Measurements from ENCODE around the gene MCC.

DNA sequence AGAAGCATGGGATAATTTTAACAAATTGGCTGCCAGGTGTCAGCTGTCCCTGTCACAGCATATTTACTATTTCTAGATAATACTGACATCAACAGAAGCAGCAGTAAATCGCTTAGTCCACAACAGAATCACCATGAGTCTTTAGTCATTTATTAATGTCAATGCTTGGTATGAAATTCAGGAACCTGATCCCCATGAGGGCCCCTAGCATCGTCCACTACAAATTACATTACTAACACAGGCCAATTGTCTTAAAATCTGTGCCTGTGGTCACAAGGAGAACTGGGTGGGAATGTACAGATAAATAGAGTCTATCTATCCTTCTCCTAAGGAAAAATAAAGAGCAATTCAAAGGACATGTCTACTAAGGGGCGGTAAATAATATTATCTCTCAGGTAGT is 129.6 kb downstream of the MCC start:
- no peak for TF ChIP-seq POLR2A (IDR thresholded peaks at IDR 0.05)
- TF ChIP-seq, protein P1, sequence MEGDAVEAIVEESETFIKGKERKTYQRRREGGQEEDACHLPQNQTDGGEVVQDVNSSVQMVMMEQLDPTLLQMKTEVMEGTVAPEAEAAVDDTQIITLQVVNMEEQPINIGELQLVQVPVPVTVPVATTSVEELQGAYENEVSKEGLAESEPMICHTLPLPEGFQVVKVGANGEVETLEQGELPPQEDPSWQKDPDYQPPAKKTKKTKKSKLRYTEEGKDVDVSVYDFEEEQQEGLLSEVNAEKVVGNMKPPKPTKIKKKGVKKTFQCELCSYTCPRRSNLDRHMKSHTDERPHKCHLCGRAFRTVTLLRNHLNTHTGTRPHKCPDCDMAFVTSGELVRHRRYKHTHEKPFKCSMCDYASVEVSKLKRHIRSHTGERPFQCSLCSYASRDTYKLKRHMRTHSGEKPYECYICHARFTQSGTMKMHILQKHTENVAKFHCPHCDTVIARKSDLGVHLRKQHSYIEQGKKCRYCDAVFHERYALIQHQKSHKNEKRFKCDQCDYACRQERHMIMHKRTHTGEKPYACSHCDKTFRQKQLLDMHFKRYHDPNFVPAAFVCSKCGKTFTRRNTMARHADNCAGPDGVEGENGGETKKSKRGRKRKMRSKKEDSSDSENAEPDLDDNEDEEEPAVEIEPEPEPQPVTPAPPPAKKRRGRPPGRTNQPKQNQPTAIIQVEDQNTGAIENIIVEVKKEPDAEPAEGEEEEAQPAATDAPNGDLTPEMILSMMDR (IDR thresholded peaks at IDR 0.05 in 4 of 5, conservative IDR thresholded peaks at IDR 0.05 in 1 of 5), result no peak
